ENCODE measurements around the gene KAZN.

Gene KAZN

GRCh38 chr1:14878951-14879350 is 280.5 kb downstream of the KAZN start:
- no peak overlapping the region for H3K4me3 ChIP-seq (ENCODE audit: low read length)
- DNase-seq (ENCODE audit: low read depth, low spot score): no peak

DNA sequence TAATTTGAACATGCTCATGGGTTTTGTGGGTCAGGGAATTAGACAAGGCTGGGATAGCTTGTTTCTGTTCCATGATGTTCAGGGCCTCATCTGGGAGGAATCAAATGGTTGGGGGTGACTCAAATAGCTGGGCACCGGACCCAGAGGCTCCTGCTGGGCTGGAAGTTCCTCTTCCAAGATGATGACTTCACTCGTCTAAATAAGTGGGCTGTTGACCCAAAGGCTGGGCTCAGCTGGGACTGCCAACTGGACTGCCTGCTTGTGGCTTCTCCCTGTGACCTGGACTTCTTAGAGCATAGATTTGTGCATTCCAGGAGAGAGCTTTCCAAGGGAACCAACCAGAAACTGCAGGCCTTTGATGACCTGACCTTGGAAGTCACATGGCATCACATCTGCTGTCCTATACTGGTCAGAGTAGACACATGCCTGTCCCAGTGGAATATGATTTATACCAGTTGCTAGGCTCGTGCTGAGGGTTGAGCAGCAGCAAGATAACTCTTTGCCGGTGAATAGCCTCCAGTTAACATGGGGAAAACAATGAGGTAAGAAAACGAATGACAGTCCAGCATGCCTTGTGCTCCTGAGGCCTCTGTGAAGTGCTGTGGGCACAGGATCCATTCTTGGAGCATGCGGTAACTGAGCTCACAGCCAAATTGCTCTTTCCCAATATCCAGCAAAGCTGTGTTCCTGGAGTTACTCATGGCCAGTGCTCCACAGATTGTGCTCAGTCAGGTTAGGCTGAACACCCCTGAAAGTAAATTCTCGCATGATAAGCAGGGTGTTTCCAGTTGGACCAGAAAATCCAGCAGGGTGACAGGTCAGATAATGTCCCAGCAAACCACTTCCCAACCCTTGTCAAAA is 282.2 kb downstream of the KAZN start:
- no peak for DNase-seq (ENCODE audit: low read depth, low spot score)
- no peak overlapping the region for H3K4me3 ChIP-seq (ENCODE audit: low read length)

GRCh38 chr1:14881775-14882672 is 283.5 kb downstream of the KAZN start:
- DNase-seq (ENCODE audit: low read depth, low spot score): peak; percentile 9
- H3K4me3 ChIP-seq (ENCODE audit: low read length): no peak overlapping the region

DNA sequence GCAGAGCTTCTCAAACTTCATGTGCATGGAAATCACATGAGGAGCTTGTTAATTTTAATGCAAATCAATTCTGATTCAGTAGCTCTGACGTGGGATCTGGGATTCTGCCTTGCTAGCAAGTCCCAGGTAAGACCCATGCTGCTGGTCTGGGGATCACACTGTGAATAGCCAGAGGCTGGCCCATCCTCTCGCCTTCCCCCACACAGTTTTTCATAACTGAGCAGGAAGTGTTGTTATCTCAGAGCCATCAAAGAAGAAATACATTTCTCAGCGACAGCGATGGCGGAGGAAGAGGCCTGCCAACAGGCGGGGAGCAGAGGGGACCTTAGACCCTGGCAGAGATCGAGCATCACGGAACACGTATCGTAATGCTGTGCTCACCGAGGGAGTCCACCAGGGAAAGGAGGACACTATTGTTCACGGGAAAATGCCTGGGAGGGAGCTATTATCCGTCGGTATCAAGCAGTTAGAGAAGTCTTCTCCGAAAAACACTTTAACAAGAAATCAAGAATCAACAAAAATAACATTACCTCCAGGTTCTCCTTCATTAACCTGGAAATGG is 286.2 kb downstream of the KAZN start:
- no peak overlapping the region for H3K4me3 ChIP-seq (ENCODE audit: low read length)

GRCh38 chr1:14887044-14887566 is 288.6 kb downstream of the KAZN start:
- DNase-seq (ENCODE audit: low read depth, low spot score): no peak
- H3K4me3 ChIP-seq (ENCODE audit: low read length): no peak overlapping the region

More for the DNA sequence above, 286.2 kb downstream of the KAZN start:
- DNase-seq (ENCODE audit: low read depth, low spot score): no peak

GRCh38 chr1:14887764-14888350 is 289.4 kb downstream of the KAZN start:
- H3K4me3 ChIP-seq (ENCODE audit: low read length): no peak overlapping the region
- no peak for DNase-seq (ENCODE audit: low read depth, low spot score)

- no peak for DNase-seq (ENCODE audit: low read depth, low spot score)
Observed at GRCh38 chr1:14888374-14888773, 289.9 kb downstream of the KAZN start.

GRCh38 chr1:14889825-14890440 is 291.4 kb downstream of the KAZN start:
- H3K4me3 ChIP-seq (ENCODE audit: low read length): no peak overlapping the region
- DNase-seq (ENCODE audit: low read depth, low spot score): no peak

More at GRCh38 chr1:14888374-14888773, 289.9 kb downstream of the KAZN start:
- no peak overlapping the region for H3K4me3 ChIP-seq (ENCODE audit: low read length)

- no peak for DNase-seq (ENCODE audit: low read depth, low spot score)
- no peak overlapping the region for H3K4me3 ChIP-seq (ENCODE audit: low read length)
Observed at GRCh38 chr1:14891991-14892390, 293.5 kb downstream of the KAZN start.

DNA sequence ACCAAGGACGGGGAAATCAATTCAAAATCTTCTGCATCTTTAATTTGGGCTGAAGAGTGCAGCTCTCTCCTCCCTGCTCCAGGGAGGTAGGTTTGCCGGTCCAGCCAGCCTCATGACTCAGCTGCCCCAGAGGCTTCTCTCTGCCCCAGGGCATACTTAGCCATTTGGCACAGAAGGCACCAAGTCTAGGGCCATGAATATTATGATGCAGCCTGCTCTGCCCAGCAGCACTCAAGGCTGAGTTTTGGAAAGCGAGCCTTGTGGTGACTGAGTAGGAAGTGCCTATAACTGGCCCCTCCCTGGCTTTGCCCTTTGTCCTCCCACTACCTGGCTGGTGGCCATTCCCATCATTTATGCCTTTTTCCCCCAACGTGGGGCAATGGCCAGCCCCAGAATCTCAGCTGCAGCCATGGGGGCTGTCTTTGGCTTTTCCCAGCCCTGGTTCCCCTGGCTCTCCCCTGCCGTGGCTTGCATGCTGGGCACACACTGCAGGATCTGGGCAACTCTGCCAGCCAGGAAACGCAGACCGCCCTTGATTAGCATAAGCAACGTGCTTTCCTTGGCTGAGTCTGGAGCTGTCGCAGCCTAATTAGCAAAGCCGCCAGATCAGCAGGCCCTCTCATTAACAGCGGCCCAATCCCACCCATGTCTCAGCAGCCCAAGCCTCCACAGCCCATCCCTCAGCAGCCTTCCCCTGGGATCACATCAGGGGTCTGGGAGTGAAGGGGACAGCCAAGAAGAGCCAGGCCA is 296.5 kb downstream of the KAZN start:
- no peak overlapping the region for H3K4me3 ChIP-seq (ENCODE audit: low read length)
- no peak for DNase-seq (ENCODE audit: low read depth, low spot score)

GRCh38 chr1:14895727-14896126 is 297.2 kb downstream of the KAZN start:
- H3K4me3 ChIP-seq (ENCODE audit: low read length): no peak overlapping the region
- no peak for DNase-seq (ENCODE audit: low read depth, low spot score)

DNA sequence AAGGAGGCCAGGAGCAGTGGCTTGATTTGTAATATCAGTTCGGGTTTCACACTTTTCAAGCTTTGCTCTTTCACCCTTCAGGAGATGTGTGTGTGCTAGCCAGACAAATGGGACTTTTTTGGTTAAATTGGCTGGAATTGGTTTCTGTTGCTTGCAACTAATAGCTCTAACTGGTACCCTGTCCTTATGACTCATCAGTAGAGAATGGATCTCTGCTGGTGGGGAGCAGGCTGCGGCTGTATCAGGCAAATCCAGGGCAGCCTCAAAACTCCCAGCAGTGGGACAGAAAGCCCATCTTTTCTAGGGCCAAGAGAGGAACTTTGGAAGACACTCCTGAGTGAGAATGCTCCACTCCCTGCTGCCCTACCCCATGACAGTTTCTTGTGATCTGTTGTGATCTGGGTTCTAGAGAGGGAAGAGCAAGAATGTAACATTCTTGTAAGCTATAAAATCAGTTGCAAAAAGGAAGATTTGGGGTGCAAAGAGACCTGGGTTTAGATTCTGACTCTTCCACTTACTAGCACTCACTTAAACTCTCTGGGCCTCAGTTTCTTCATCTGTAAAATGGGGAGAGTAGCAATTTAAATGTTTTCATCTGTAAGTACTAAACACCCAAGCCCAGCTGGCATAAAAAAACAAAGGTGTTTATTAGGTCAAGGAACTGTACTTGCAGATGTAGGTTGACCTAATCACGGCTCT is 298.0 kb downstream of the KAZN start:
- no peak for DNase-seq (ENCODE audit: low read depth, low spot score)

GRCh38 chr1:14897080-14897449 is 298.6 kb downstream of the KAZN start:
- H3K4me3 ChIP-seq (ENCODE audit: low read length): no peak overlapping the region
- DNase-seq (ENCODE audit: low read depth, low spot score): peak; percentile 42

More for the DNA sequence above, 298.0 kb downstream of the KAZN start:
- H3K4me3 ChIP-seq (ENCODE audit: low read length): no peak overlapping the region

DNA sequence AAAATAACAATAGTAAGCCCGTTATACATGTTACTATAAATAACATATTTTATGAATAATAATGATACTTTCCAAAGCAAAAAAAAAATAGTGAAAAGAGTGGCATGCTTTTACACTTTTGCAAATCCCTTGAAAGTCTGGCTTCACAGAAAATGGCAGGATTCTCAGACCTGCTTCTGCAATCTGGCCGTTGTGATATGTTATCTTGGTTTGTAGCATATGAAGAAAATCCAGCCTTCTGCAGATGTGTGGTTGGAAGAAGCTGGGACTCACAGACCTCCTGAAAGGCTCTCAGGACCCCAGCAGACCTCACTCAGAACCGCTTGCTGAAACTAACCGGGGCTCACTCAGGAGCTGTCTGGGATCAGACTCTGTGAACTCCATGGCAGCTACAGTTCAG is 299.1 kb downstream of the KAZN start:
- no peak overlapping the region for H3K4me3 ChIP-seq (ENCODE audit: low read length)
- DNase-seq (ENCODE audit: low read depth, low spot score): no peak

DNA sequence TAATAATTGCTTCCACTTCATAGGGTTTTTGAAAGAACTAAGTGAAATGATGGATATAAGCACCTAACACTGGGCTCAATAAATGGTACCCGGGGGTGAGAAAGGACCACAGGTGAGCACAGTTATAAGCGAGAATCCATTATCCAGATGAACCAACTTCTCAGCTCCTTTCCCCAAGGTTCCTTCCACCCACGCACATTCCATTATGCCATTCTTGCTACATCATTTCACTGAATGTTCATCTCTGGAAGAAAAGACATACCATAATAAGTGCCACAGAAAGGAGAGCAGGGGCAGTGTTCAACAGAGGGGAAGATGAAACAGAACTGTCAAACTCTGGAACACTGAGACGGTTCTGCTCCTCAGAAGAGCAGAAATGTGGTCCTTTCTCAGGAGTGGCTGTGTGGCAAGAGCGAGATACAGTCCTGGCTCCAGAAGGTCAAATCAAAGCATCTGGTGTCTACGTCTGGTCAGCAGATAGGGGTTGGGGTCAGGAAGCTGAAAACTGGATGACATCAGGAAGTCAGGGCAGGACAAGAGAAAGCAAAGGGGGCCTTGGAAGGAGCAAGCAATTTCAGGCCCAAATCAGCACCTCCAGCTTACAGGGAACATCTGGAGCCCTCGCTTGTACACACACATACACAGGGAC is 299.6 kb downstream of the KAZN start:
- no peak overlapping the region for H3K4me3 ChIP-seq (ENCODE audit: low read length)
- no peak for DNase-seq (ENCODE audit: low read depth, low spot score)

DNA sequence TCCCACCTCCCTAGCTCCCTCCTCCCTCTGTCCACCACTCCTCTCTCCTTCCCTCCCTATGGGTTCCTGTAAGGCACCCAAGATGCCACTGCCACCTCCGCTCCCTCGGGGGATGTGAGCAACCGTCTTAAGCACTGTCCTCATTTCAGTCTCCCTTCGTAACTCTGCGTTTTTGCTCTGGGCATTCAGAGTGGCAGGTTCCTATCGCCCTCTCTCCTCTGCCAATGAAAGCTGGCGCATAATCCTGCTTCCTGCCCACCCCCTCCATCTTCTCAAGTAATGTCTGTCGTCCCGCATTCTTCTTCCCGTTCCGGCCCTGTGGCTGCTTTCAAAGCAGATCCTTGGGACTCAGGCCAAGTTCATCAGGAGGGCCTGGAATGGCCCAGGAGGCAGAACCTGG is 301.2 kb downstream of the KAZN start:
- no peak overlapping the region for H3K4me3 ChIP-seq (ENCODE audit: low read length)
- DNase-seq (ENCODE audit: low read depth, low spot score): no peak

- no peak for DNase-seq (ENCODE audit: low read depth, low spot score)
- no peak overlapping the region for H3K4me3 ChIP-seq (ENCODE audit: low read length)
Observed at GRCh38 chr1:14901371-14901954, 303.0 kb downstream of the KAZN start.
